Measurements from ENCODE around the gene BCKDK.
"Not testable (repeated sequence)": the region's sequence is repeated elsewhere in the genome, so short reads cannot be mapped to it uniquely, and the experiment has no call there.

BCKDK gene

DNA sequence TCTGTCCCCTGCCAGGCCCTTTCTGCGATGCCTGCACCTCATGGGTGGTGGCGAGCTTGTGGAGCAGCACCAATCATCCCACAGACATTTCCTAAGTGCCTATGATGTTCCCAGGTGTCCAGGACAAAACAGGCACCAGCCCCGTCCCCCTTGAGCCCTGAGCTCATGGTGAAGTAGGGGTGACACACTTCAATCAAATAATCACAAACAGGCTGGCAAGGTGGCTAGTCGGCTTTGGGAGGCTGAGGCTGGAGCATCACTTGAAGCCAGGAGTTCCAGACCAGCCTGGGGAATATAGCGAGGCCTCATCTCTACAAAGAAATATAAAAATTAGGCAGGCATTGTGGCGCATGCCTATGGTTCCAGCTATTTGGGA lies 28.1 kb downstream of the BCKDK start:
- Histone ChIP-seq H3K27ac (ENCODE audit: extremely low read depth, low read depth, low read length) (no peak overlapping the region), H3K4me1 (ENCODE audit: control insufficient read depth, insufficient read depth, low read length) (peaks cover 11% of the 10 kb centered on the region; the same call in 1 of the 2 replicates), H3K4me3 (ENCODE audit: low read depth, low read length) (no peak overlapping the region), H3K36me3 (ENCODE audit: control insufficient read depth in 2 of 2, insufficient read depth in 1 of 2, low read length in 2 of 2) (peaks cover 0 to 17% of the 10 kb centered on the region in 2 experiments; a peak in 1 of 3 replicates), H3K9me3 (ENCODE audit: control insufficient read depth, insufficient read depth, low read depth, low read length) (no peaks in the 10 kb centered on the region)
- ChIA-PET POLR2A (interaction anchor here (1.0 to 2.2 kb wide), 3 partner anchors 9 to 44 kb away, joined by 3 to 11 read pairs (median 7); partner anchors contain the start of genes FUS and KAT8), CTCF (interaction anchor here (0.6 to 1.0 kb wide), 2 partner anchors 151 to 451 kb away, joined by 3 to 4 read pairs; partner anchors contain the start of gene HSD3B7)
- TF ChIP-seq ZNF514 (tag by site-specific recombination; IDR thresholded peaks at IDR 0.05) (no peak), ZNF791 (tag by site-specific recombination; IDR thresholded peaks at IDR 0.05) (no peak)

DNA sequence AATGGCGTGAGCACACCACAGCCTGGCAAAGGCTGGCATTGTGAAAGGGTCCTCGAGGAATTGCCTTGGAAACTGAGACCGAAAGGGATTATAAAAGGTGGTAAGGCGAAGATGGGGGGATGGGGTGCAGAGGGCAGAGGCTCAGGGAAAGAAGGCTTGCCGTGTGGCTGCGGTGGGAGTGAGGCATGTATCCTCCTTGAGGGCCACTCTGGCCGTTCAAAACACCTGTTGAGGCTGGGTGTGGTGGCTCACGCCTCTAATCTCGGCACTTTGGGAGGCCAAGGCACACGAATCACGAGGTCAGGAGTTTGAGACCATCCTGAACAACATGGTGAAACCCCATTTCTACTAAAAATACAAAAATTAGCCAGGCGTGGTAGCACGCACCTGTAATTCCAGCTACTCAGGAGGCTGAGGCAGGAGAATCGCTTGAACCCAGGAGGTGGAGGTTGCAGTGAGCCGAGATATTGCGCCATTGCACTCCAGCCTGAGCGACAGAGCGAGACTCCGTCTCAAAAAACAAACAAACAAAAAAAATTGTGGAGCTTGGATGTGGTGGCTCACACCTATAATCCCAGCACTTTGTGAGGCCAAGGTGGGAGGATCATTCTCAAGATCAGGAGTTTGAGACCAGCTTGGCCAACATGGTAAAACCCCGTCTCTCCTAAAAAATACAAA lies 28.8 kb downstream of the BCKDK start:
- H3K4me3 ChIP-seq (ENCODE audit: low read depth, low read length); H3K27ac ChIP-seq (ENCODE audit: extremely low read depth, low read depth, low read length); H3K9me3 ChIP-seq (ENCODE audit: control insufficient read depth, insufficient read depth, low read depth, low read length): not testable (repeated sequence)
- Histone ChIP-seq H3K4me1 (ENCODE audit: control insufficient read depth, insufficient read depth, low read length) (peaks cover 11% of the 10 kb centered on the region; the same call in 1 of the 2 replicates), H3K36me3 (ENCODE audit: control insufficient read depth in 2 of 2, insufficient read depth in 1 of 2, low read length in 2 of 2) (peaks cover 0 to 10% of the 10 kb centered on the region in 2 experiments; a peak in 1 of 3 replicates)
- CTCF ChIA-PET, result interaction anchor here (1.0 kb wide), 1 partner anchor 152 kb away, joined by 3 read pairs; the partner anchor contains the start of gene HSD3B7
- POLR2A ChIA-PET, result interaction anchor here (1.1 to 2.2 kb wide), 3 partner anchors 19 to 43 kb away, joined by 3 to 11 read pairs (median 7); partner anchors contain the start of genes FUS and KAT8
- TF ChIP-seq SCRT1 (tag by site-specific recombination; IDR thresholded peaks at IDR 0.05; ENCODE audit: borderline replicate concordance), result peak; percentile 67
- TF ChIP-seq SCRT2 (tag by site-specific recombination; IDR thresholded peaks at IDR 0.05), result peak; percentile 84

DNA sequence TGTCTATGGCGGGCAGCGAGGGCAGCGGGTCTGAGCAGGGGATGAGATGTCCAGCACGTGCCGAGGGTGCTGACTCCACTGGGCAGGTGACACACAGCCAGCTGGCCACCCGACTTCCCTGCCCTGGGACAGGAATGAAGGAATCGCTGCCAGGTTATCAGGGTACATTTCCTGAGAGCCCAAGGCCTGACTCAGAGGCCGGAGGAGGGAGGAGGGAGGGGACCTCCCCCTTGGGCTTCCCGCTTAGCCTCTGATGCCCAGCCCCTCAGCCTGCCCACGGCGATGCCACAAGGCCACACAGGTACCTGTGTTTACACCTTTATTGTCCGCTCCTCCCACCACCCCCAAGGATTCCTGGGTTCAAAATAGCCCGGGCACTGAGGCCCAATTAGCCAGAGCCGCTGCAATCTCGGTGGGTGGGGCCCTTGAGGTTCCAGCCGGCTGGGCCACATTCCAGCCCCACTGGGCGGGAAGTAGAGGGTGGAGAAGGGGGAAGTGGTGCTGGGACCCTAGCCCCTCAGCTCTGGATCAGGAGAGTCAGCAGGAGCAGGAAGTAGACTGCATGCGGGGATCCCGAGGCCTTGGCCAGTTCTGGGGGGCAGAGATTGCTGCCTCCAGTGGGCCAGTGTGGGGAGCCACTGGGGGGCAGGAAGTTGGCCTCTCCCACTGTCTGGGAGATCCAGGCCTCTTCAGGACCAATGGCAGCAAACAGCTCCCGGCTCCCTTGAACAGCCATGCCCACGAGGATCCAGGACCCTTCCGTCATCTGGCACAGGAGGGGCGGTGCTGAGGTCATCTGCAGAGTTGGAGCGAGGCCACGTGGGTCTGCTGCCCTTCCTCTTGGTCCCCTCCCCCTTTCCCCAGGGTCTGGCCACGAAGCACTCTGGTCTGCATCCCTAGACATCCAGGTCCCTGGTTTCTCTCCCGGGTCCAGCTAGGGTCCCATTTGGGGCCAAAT lies 30.7 kb downstream of the BCKDK start:
- Histone ChIP-seq H3K4me3 (ENCODE audit: low read depth, low read length) (no peak overlapping the region), H3K27ac (ENCODE audit: extremely low read depth, low read depth, low read length) (no peak overlapping the region), H3K4me1 (ENCODE audit: control insufficient read depth, insufficient read depth, low read length) (peaks cover 11% of the 10 kb centered on the region; the same call in 1 of the 2 replicates), H3K9me3 (ENCODE audit: control insufficient read depth, insufficient read depth, low read depth, low read length) (no peaks in the 10 kb centered on the region), H3K36me3 (ENCODE audit: control insufficient read depth in 2 of 2, insufficient read depth in 1 of 2, low read length in 2 of 2) (no peaks in the 10 kb centered on the region)
- TF ChIP-seq ZNF335 (tag by site-specific recombination; conservative IDR thresholded peaks at IDR 0.05) (no peak), ZNF175 (tag by site-specific recombination; IDR thresholded peaks at IDR 0.05) (no peak), OSR2 (tag by site-specific recombination; IDR thresholded peaks at IDR 0.05) (no peak), MEIS1 (CRISPR knock-in tag; IDR thresholded peaks at IDR 0.05; ENCODE audit: borderline replicate concordance) (no peak), EGR2 (tag by site-specific recombination; IDR thresholded peaks at IDR 0.05; ENCODE audit: low read depth) (0 out of 2 replicates have a peak, but pooled peaks have one; percentile 26), ZFHX2 (tag by site-specific recombination; conservative IDR thresholded peaks at IDR 0.05) (peak; percentile 43; the same call in 1 of the 2 replicates), PRDM1 (tag by site-specific recombination; IDR thresholded peaks at IDR 0.05) (no peak), ZNF23 (tag by site-specific recombination; IDR thresholded peaks at IDR 0.05; ENCODE audit: borderline replicate concordance) (no peak), ZNF404 (tag by site-specific recombination; IDR thresholded peaks at IDR 0.05) (no peak), GLIS2 (tag by site-specific recombination; IDR thresholded peaks at IDR 0.05) (0 out of 2 replicates have a peak, but pooled peaks have one; percentile 18), ZNF223 (tag by site-specific recombination; IDR thresholded peaks at IDR 0.05) (no peak), ZBTB7A (tag by site-specific recombination; IDR thresholded peaks at IDR 0.05; ENCODE audit: low read depth) (no peak), ZNF530 (tag by site-specific recombination; IDR thresholded peaks at IDR 0.05; ENCODE audit: low read depth) (no peak), ZNF302 (tag by site-specific recombination; IDR thresholded peaks at IDR 0.05; ENCODE audit: low read depth) (no peak), KLF1 (tag by site-specific recombination; IDR thresholded peaks at IDR 0.05) (peak; percentile 41; the same call in 1 of the 2 replicates), SCRT2 (tag by site-specific recombination; IDR thresholded peaks at IDR 0.05) (no peak), SP2 (tag by site-specific recombination; IDR thresholded peaks at IDR 0.05) (0 out of 2 replicates have a peak, but pooled peaks have one; percentile 5), ZNF610 (tag by site-specific recombination; IDR thresholded peaks at IDR 0.05; ENCODE audit: borderline replicate concordance) (no peak), ZNF426 (tag by site-specific recombination; IDR thresholded peaks at IDR 0.05) (no peak)
- TF ChIP-seq, protein P1, sequence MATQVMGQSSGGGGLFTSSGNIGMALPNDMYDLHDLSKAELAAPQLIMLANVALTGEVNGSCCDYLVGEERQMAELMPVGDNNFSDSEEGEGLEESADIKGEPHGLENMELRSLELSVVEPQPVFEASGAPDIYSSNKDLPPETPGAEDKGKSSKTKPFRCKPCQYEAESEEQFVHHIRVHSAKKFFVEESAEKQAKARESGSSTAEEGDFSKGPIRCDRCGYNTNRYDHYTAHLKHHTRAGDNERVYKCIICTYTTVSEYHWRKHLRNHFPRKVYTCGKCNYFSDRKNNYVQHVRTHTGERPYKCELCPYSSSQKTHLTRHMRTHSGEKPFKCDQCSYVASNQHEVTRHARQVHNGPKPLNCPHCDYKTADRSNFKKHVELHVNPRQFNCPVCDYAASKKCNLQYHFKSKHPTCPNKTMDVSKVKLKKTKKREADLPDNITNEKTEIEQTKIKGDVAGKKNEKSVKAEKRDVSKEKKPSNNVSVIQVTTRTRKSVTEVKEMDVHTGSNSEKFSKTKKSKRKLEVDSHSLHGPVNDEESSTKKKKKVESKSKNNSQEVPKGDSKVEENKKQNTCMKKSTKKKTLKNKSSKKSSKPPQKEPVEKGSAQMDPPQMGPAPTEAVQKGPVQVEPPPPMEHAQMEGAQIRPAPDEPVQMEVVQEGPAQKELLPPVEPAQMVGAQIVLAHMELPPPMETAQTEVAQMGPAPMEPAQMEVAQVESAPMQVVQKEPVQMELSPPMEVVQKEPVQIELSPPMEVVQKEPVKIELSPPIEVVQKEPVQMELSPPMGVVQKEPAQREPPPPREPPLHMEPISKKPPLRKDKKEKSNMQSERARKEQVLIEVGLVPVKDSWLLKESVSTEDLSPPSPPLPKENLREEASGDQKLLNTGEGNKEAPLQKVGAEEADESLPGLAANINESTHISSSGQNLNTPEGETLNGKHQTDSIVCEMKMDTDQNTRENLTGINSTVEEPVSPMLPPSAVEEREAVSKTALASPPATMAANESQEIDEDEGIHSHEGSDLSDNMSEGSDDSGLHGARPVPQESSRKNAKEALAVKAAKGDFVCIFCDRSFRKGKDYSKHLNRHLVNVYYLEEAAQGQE (tag by site-specific recombination; IDR thresholded peaks at IDR 0.05), result peak; percentile 30; the same call in 1 of the 2 replicates
- CTCF ChIA-PET, result no interaction called here
- POLR2A ChIA-PET, result interaction anchor here (0.9 to 1.8 kb wide), 3 partner anchors 10 to 41 kb away, joined by 3 to 8 read pairs (median 8); partner anchors contain the start of genes FUS and KAT8

Measured in HEK293 (cell line).